ENCODE data around the gene COX7C. TPM values are rescaled to one million over a fixed set of nuclear protein-coding genes. Genes with fewer than 3 reads are reported as not detected.
"Not testable (repeated sequence)": the region's sequence is repeated elsewhere in the genome, so short reads cannot be mapped to it uniquely, and the experiment has no call there.

The COX7C gene
- 1,000 to 10,000 TPM in 3 of 4 donors, 100 to 1,000 TPM in 1; 841 to 2,322 (median 1,770) TPM for polyA plus RNA-seq
- long read RNA-seq, donor 1, transcript COX7C-203 (2 exons, 1,584 nt): minor isoform, 12 of 1,773 reads
- long read RNA-seq, donor 1, transcript COX7C-205 (3 exons, 369 nt): minor isoform, 238 of 1,773 reads
- long read RNA-seq, donor 1, transcript COX7C-201 (3 exons, 666 nt): major isoform, 1,249 of 1,773 reads
- long read RNA-seq, donor 1, partial matches to known transcripts: 106 of 1,773 reads
- long read RNA-seq, donor 1, other reads (novel, unspliced or antisense): 166 of 1,773 reads
- long read RNA-seq, donor 2, transcript COX7C-205 (3 exons, 369 nt): minor isoform, 65 of 447 reads
- long read RNA-seq, donor 2, transcript COX7C-201 (3 exons, 666 nt): major isoform, 326 of 447 reads
- long read RNA-seq, donor 2, partial matches to known transcripts: 18 of 447 reads
- long read RNA-seq, donor 2, other reads (novel, unspliced or antisense): 35 of 447 reads
- long read RNA-seq, donor 3, transcript COX7C-201 (3 exons, 666 nt): major isoform, 417 of 643 reads
- long read RNA-seq, donor 3, transcript COX7C-203 (2 exons, 1,584 nt): minor isoform, 6 of 643 reads
- long read RNA-seq, donor 3, transcript COX7C-205 (3 exons, 369 nt): minor isoform, 105 of 643 reads
- long read RNA-seq, donor 3, partial matches to known transcripts: 62 of 643 reads
- long read RNA-seq, donor 3, other reads (novel, unspliced or antisense): 53 of 643 reads
- long read RNA-seq, donor 4, transcript COX7C-201 (3 exons, 666 nt): major isoform, 21 of 21 reads
- long read RNA-seq, donor 4, partial matches to known transcripts: 0 of 21 reads
- long read RNA-seq, donor 4, other reads (novel, unspliced or antisense): 0 of 21 reads
- long read RNA-seq, donor 5, transcript COX7C-205 (3 exons, 369 nt): minor isoform, 32 of 180 reads
- long read RNA-seq, donor 5, transcript COX7C-201 (3 exons, 666 nt): major isoform, 101 of 180 reads
- long read RNA-seq, donor 5, partial matches to known transcripts: 25 of 180 reads
- long read RNA-seq, donor 5, other reads (novel, unspliced or antisense): 19 of 180 reads
- long read RNA-seq, donor 6, transcript COX7C-205 (3 exons, 369 nt): minor isoform, 98 of 647 reads
- long read RNA-seq, donor 6, transcript COX7C-201 (3 exons, 666 nt): major isoform, 458 of 647 reads
- long read RNA-seq, donor 6, partial matches to known transcripts: 39 of 647 reads
- long read RNA-seq, donor 6, other reads (novel, unspliced or antisense): 47 of 647 reads
- long read RNA-seq, donor 7, transcript COX7C-203 (2 exons, 1,584 nt): minor isoform, 15 of 1,962 reads
- long read RNA-seq, donor 7, transcript COX7C-201 (3 exons, 666 nt): major isoform, 1,482 of 1,962 reads
- long read RNA-seq, donor 7, transcript COX7C-205 (3 exons, 369 nt): minor isoform, 159 of 1,962 reads
- long read RNA-seq, donor 7, partial matches to known transcripts: 134 of 1,962 reads
- long read RNA-seq, donor 7, other reads (novel, unspliced or antisense): 171 of 1,962 reads
- long read RNA-seq, donor 8, transcript COX7C-205 (3 exons, 369 nt): minor isoform, 7 of 59 reads
- long read RNA-seq, donor 8, transcript COX7C-201 (3 exons, 666 nt): major isoform, 52 of 59 reads
- long read RNA-seq, donor 8, partial matches to known transcripts: 0 of 59 reads
- long read RNA-seq, donor 8, other reads (novel, unspliced or antisense): 0 of 59 reads
- long read RNA-seq, donor 9, transcript COX7C-205 (3 exons, 369 nt): minor isoform, 18 of 161 reads
- long read RNA-seq, donor 9, transcript COX7C-201 (3 exons, 666 nt): major isoform, 116 of 161 reads
- long read RNA-seq, donor 9, partial matches to known transcripts: 11 of 161 reads
- long read RNA-seq, donor 9, other reads (novel, unspliced or antisense): 13 of 161 reads
- long read RNA-seq, donor 10, transcript COX7C-203 (2 exons, 1,584 nt): minor isoform, 9 of 910 reads
- long read RNA-seq, donor 10, transcript COX7C-201 (3 exons, 666 nt): major isoform, 648 of 910 reads
- long read RNA-seq, donor 10, transcript COX7C-205 (3 exons, 369 nt): minor isoform, 114 of 910 reads
- long read RNA-seq, donor 10, partial matches to known transcripts: 43 of 910 reads
- long read RNA-seq, donor 10, other reads (novel, unspliced or antisense): 96 of 910 reads

GRCh38 chr5:86617756-86618576 is at the start of gene COX7C:
Gene COX7C (plus strand): TSS chr5:86617941. CDS start chr5:86618056, 115 bp downstream.
- peaks cover 0 to 9% (median 7%) of the 10 kb centered on the region in 3 donors for H3K36me3 ChIP-seq (ENCODE audit: control insufficient read depth in 3 of 3, insufficient read depth in 2 of 3, low read depth in 1 of 3, low read length in 3 of 3)
- H3K4me3 ChIP-seq (ENCODE audit: low read depth in 1 of 3, low read length in 3 of 3): peak within 1 kb of the TSS; percentile 55 to 98 (median 84)
- DNase-seq (peak; percentile 99), FAIRE-seq (no peak)
- 0 to 1% (median 0%) methylated on average over 41 of the region's 41 CpGs for WGBS, 3 donors
- H3K9me3 ChIP-seq (ENCODE audit: control insufficient read depth in 2 of 2, insufficient read depth in 1 of 2, low read depth in 1 of 2, low read length in 1 of 2): no peaks in the 10 kb centered on the region
- H3K27ac ChIP-seq (ENCODE audit: low read depth in 1 of 3, low read length in 2 of 3): peak within 1 kb of the TSS; percentile 84 to 94 (median 94)
- no peaks in the 10 kb centered on the region for H3K4me1 ChIP-seq (ENCODE audit: control insufficient read depth in 3 of 3, insufficient read depth in 2 of 3, low read depth in 1 of 3, low read length in 2 of 3)
- H3K27me3 ChIP-seq (ENCODE audit: control insufficient read depth in 3 of 3, insufficient read depth in 3 of 3, low read length in 3 of 3): no peaks in the 10 kb centered on the region

DNA sequence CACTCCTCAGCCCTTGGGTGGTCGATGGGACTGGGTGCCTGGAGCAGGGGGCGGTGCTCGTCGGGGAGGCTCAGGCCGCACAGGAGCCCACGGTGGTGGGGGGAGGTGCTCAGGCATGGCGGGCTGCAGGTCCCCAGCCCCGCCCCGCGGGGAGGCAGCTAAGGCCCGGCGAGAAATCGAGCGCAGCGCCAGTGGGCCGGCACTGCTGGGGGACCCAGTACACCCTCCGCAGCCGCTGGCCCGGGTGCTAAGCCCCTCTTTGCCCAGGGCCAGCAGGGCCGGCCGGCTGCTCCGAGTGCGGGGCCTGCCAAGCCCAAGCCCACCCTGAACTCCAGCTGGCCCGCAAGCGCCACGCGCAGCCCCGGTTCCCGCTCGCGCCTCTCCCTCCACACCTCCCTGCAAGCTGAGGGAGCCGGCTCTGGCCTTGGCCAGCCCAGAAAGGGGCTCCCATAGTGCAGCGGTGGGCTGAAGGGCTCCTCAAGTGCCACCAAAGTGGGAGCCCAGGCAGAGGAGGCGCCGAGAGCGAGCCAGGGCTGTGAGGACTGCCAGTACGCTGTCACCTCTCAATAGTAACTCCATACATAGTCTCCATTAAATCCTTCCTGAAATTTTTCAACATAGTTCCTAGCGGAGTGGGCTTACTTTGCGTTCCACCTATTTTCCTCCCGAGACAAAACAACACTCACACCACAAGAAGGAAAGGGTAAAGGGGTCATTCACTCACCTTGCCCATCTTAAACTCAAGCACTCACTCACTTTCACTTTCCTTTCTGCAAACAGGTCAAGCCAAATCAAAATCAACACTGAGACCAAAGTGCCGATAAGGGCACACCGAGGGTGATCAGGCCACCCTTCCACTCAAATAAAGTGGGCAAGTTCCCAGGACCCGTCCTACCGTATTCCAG is 48.0 kb upstream of the COX7C start:
- not testable (repeated sequence) for DNase-seq; FAIRE-seq; H3K36me3 ChIP-seq (ENCODE audit: control insufficient read depth in 3 of 3, insufficient read depth in 2 of 3, low read depth in 1 of 3, low read length in 3 of 3); H3K4me1 ChIP-seq (ENCODE audit: control insufficient read depth in 3 of 3, insufficient read depth in 2 of 3, low read depth in 1 of 3, low read length in 2 of 3); H3K4me3 ChIP-seq (ENCODE audit: low read depth in 1 of 3, low read length in 3 of 3); H3K27ac ChIP-seq (ENCODE audit: low read depth in 1 of 3, low read length in 2 of 3); H3K27me3 ChIP-seq (ENCODE audit: control insufficient read depth in 3 of 3, insufficient read depth in 3 of 3, low read length in 3 of 3)
- WGBS, 3 donors: 92 to 93% (median 92%) methylated on average over 34 to 44 of the region's 44 CpGs
- H3K9me3 ChIP-seq (ENCODE audit: control insufficient read depth in 2 of 2, insufficient read depth in 1 of 2, low read depth in 1 of 2, low read length in 1 of 2): peaks cover 0 to 54% of the 10 kb centered on the region in 2 donors

- WGBS, 3 donors: 81 to 91% (median 84%) methylated on average over 20 of the region's 20 CpGs
- H3K4me3 ChIP-seq (ENCODE audit: low read depth in 1 of 3, low read length in 3 of 3): no peak overlapping the region
- DNase-seq: peak in 1 of 2 donors; percentile 16
Observed at GRCh38 chr5:86570427-86571083, 47.2 kb upstream of the COX7C start.

DNA sequence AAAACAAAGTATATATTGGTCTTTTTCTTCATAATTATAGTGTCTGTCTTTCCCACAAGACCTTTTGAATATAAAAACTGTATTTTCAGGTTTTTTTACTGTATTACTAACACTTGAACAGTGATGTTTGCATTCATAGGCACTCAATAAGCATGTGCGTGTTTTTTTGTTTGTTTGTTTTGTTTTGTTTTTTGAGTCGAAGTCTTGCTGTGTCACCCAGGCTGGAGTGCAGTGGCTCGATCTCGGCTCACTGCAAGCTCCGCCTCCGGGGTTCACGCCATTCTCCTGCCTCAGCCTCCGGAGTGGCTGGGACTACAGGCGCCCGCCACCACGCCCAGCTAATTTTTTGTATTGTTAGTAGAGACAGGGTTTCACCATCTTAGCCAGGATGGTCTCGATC is 46.6 kb upstream of the COX7C start:
- DNase-seq: not testable (repeated sequence)

More at GRCh38 chr5:86570427-86571083, 47.2 kb upstream of the COX7C start:
- no peaks in the 10 kb centered on the region for H3K4me1 ChIP-seq (ENCODE audit: control insufficient read depth in 3 of 3, insufficient read depth in 2 of 3, low read depth in 1 of 3, low read length in 2 of 3)
- no peaks in the 10 kb centered on the region for H3K27me3 ChIP-seq (ENCODE audit: control insufficient read depth in 3 of 3, insufficient read depth in 3 of 3, low read length in 3 of 3)
- no peaks in the 10 kb centered on the region for H3K36me3 ChIP-seq (ENCODE audit: control insufficient read depth in 3 of 3, insufficient read depth in 2 of 3, low read depth in 1 of 3, low read length in 3 of 3)
- H3K27ac ChIP-seq (ENCODE audit: low read depth in 1 of 3, low read length in 2 of 3): no peak overlapping the region
- H3K9me3 ChIP-seq (ENCODE audit: control insufficient read depth in 2 of 2, insufficient read depth in 1 of 2, low read depth in 1 of 2, low read length in 1 of 2): peaks cover 0 to 48% of the 10 kb centered on the region in 2 donors
- no peak for FAIRE-seq

GRCh38 chr5:86572825-86573517 is 44.8 kb upstream of the COX7C start:
- Histone ChIP-seq H3K27ac (ENCODE audit: low read depth in 1 of 3, low read length in 2 of 3) (no peak overlapping the region), H3K36me3 (ENCODE audit: control insufficient read depth in 3 of 3, insufficient read depth in 2 of 3, low read depth in 1 of 3, low read length in 3 of 3) (no peaks in the 10 kb centered on the region), H3K27me3 (ENCODE audit: control insufficient read depth in 3 of 3, insufficient read depth in 3 of 3, low read length in 3 of 3) (no peaks in the 10 kb centered on the region), H3K4me1 (ENCODE audit: control insufficient read depth in 3 of 3, insufficient read depth in 2 of 3, low read depth in 1 of 3, low read length in 2 of 3) (no peaks in the 10 kb centered on the region), H3K9me3 (ENCODE audit: control insufficient read depth in 2 of 2, insufficient read depth in 1 of 2, low read depth in 1 of 2, low read length in 1 of 2) (peaks cover 0 to 24% of the 10 kb centered on the region in 2 donors), H3K4me3 (ENCODE audit: low read depth in 1 of 3, low read length in 3 of 3) (no peak overlapping the region)
- 59 to 77% (median 65%) methylated on average over 7 of the region's 7 CpGs for WGBS, 3 donors
- no peak for FAIRE-seq
- DNase-seq: no peak

More for the DNA sequence above, 46.6 kb upstream of the COX7C start:
- not testable (repeated sequence) for H3K4me1 ChIP-seq (ENCODE audit: control insufficient read depth in 3 of 3, insufficient read depth in 2 of 3, low read depth in 1 of 3, low read length in 2 of 3); H3K27me3 ChIP-seq (ENCODE audit: control insufficient read depth in 3 of 3, insufficient read depth in 3 of 3, low read length in 3 of 3); FAIRE-seq; H3K27ac ChIP-seq (ENCODE audit: low read depth in 1 of 3, low read length in 2 of 3); H3K4me3 ChIP-seq (ENCODE audit: low read depth in 1 of 3, low read length in 3 of 3); H3K36me3 ChIP-seq (ENCODE audit: control insufficient read depth in 3 of 3, insufficient read depth in 2 of 3, low read depth in 1 of 3, low read length in 3 of 3)
- H3K9me3 ChIP-seq (ENCODE audit: control insufficient read depth in 2 of 2, insufficient read depth in 1 of 2, low read depth in 1 of 2, low read length in 1 of 2): peaks cover 0 to 42% of the 10 kb centered on the region in 2 donors
- 94 to 98% (median 96%) methylated on average over 12 of the region's 12 CpGs for WGBS, 3 donors

All from small intestine (tissue), 16 donors.